ENCODE measurements around the gene ADGRF5. TPM values are rescaled to one million over a fixed set of nuclear protein-coding genes. Genes with fewer than 3 reads are reported as not detected.
"Not testable (repeated sequence)": the region's sequence is repeated elsewhere in the genome, so short reads cannot be mapped to it uniquely, and the experiment has no call there.

The ADGRF5 gene
- total and polyA plus RNA-seq, 10 of the 15 experiments (the other 5 are each of a cell fraction or from before 2014, with no cell fraction given), result 0.01 to 0.13 TPM; not detected in 8

DNA sequence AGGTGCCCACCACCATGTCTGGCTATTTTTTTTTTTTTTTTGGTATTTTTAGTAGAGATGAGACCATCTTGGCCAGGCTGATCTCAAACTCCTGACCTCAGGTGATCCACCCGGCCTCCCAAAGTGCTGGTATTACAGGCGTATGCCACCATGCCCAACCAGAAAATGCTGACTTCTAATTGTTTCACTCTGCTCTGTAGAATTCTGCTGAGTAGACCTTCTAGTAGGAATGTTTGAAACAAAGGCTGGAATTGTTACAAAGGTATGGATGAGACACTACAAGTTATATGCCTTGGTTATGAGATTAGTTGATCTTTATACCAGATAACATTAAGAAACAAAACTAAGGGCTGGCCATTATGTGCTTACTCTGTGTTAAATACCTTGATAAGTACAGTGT, 83.7 kb downstream of the ADGRF5 start:
- ChIA-PET CTCF (no interaction called here), SMC1A (ENCODE audit: uncharacterized antibody, unreplicated experiment) (interaction anchor here (0.6 kb wide), 1 partner anchor 9 kb away, joined by 3 read pairs; no protein-coding TSS in a partner anchor)
- no peak for ATAC-seq

DNA sequence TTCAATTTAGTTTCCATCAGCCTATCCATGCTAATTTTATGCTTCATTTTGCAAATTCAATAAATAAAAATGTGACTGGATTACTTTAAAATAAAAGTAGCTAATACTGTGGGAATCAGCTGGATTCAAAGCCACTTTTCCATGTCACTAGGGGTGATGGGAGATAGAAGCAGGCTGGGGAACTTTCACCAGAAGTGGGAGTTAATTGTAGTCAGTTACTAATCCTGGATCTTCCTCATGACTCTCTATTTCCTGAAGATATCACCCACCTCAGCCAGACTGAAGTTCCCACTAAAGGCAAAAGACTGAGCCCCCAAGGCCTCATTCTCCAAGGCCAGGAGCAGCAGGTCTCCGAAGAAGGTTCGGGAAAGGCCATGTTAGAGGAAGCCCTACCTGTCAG, 86.7 kb downstream of the ADGRF5 start:
- WGBS (ENCODE audit: insufficient coverage, insufficient replicate concordance, low lambda C conversion rate, missing lambda C conversion rate), result 23% methylated on average over 2 of the region's 2 CpGs
- H3K4me3 ChIP-seq; SMC1A ChIA-PET (ENCODE audit: uncharacterized antibody, unreplicated experiment); H3K4me1 ChIP-seq (ENCODE audit: control insufficient read depth, insufficient read depth, low read length); CTCF ChIA-PET; H4K20me1 ChIP-seq (ENCODE audit: control insufficient read depth, insufficient read depth); H3K27ac ChIP-seq (ENCODE audit: control insufficient read depth, insufficient read depth); H3K9me3 ChIP-seq (replicated peaks; ENCODE audit: control insufficient read depth, insufficient read depth, low read length); H2AFZ ChIP-seq (ENCODE audit: control insufficient read depth, low read depth, low read length); ATAC-seq; RAD21 ChIA-PET (ENCODE audit: unreplicated experiment); H3K79me2 ChIP-seq (ENCODE audit: control insufficient read depth, insufficient read depth, low read length); POLR2A ChIA-PET; intact Hi-C loops (cut with micrococcal nuclease; ENCODE audit: unreplicated experiment); H3K4me2 ChIP-seq (ENCODE audit: control insufficient read depth, insufficient read depth); BruUV-seq (replicated peaks); FAIRE-seq; DNase-seq (ENCODE audit: low read depth, low spot score); H3K36me3 ChIP-seq (ENCODE audit: control insufficient read depth in 2 of 2, insufficient read depth in 2 of 2, low read length in 1 of 2); H3K9ac ChIP-seq (ENCODE audit: control insufficient read depth, insufficient read depth, low read length); H3K27me3 ChIP-seq (replicated peaks in 1 of 2; ENCODE audit: control insufficient read depth in 2 of 2, insufficient read depth in 2 of 2, low read length in 1 of 2); in situ Hi-C loops (cut with MboI): not testable (repeated sequence)

More for the DNA sequence above, 83.7 kb downstream of the ADGRF5 start:
- intact Hi-C loops (cut with micrococcal nuclease; ENCODE audit: unreplicated experiment) (no loop called here), in situ Hi-C loops (cut with MboI) (no loop called here)
- Histone ChIP-seq H2AFZ (ENCODE audit: control insufficient read depth, low read depth, low read length) (no peak overlapping the region), H3K9ac (ENCODE audit: control insufficient read depth, insufficient read depth, low read length) (no peak overlapping the region), H4K20me1 (ENCODE audit: control insufficient read depth, insufficient read depth) (no peaks in the 10 kb centered on the region), H3K9me3 (replicated peaks; ENCODE audit: control insufficient read depth, insufficient read depth, low read length) (no peaks in the 10 kb centered on the region), H3K4me3 (no peak overlapping the region), H3K4me2 (ENCODE audit: control insufficient read depth, insufficient read depth) (no peak overlapping the region), H3K27me3 (replicated peaks in 1 of 2; ENCODE audit: control insufficient read depth in 2 of 2, insufficient read depth in 2 of 2, low read length in 1 of 2) (no peaks in the 10 kb centered on the region), H3K79me2 (ENCODE audit: control insufficient read depth, insufficient read depth, low read length) (no peaks in the 10 kb centered on the region), H3K27ac (ENCODE audit: control insufficient read depth, insufficient read depth) (no peak overlapping the region), H3K36me3 (ENCODE audit: control insufficient read depth in 2 of 2, insufficient read depth in 2 of 2, low read length in 1 of 2) (no peaks in the 10 kb centered on the region), H3K4me1 (ENCODE audit: control insufficient read depth, insufficient read depth, low read length) (no peaks in the 10 kb centered on the region)
- FAIRE-seq, result no peak
- DNase-seq (ENCODE audit: low read depth, low spot score), result no peak
- ChIA-PET RAD21 (ENCODE audit: unreplicated experiment) (no interaction called here), POLR2A (no interaction called here)
- BruUV-seq (replicated peaks), result no TSS peak
- WGBS (ENCODE audit: insufficient coverage, insufficient replicate concordance, low lambda C conversion rate, missing lambda C conversion rate), result 68% methylated on average over 2 of the region's 2 CpGs
- TF ChIP-seq ATF7 (IDR thresholded peaks at IDR 0.05; ENCODE audit: low read depth), result no peak
- TF ChIP-seq ZNF384 (IDR thresholded peaks at IDR 0.05; ENCODE audit: borderline replicate concordance, low read depth, low read length), result no peak
- TF ChIP-seq, protein P1, sequence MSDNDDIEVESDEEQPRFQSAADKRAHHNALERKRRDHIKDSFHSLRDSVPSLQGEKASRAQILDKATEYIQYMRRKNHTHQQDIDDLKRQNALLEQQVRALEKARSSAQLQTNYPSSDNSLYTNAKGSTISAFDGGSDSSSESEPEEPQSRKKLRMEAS (IDR thresholded peaks at IDR 0.05; ENCODE audit: low read depth, low read length), result no peak
- no peak for TF ChIP-seq LARP7 (IDR thresholded peaks at IDR 0.05)
- TF ChIP-seq CHD4 (IDR thresholded peaks at IDR 0.05), result no peak
- no peak for TF ChIP-seq EED (IDR thresholded peaks at IDR 0.05; ENCODE audit: low read depth)
- no peak for TF ChIP-seq BMI1 (IDR thresholded peaks at IDR 0.05; ENCODE audit: borderline replicate concordance)
- TF ChIP-seq BRCA1 (IDR thresholded peaks at IDR 0.05; ENCODE audit: low read depth, low read length), result no peak
- TF ChIP-seq, protein P2, sequence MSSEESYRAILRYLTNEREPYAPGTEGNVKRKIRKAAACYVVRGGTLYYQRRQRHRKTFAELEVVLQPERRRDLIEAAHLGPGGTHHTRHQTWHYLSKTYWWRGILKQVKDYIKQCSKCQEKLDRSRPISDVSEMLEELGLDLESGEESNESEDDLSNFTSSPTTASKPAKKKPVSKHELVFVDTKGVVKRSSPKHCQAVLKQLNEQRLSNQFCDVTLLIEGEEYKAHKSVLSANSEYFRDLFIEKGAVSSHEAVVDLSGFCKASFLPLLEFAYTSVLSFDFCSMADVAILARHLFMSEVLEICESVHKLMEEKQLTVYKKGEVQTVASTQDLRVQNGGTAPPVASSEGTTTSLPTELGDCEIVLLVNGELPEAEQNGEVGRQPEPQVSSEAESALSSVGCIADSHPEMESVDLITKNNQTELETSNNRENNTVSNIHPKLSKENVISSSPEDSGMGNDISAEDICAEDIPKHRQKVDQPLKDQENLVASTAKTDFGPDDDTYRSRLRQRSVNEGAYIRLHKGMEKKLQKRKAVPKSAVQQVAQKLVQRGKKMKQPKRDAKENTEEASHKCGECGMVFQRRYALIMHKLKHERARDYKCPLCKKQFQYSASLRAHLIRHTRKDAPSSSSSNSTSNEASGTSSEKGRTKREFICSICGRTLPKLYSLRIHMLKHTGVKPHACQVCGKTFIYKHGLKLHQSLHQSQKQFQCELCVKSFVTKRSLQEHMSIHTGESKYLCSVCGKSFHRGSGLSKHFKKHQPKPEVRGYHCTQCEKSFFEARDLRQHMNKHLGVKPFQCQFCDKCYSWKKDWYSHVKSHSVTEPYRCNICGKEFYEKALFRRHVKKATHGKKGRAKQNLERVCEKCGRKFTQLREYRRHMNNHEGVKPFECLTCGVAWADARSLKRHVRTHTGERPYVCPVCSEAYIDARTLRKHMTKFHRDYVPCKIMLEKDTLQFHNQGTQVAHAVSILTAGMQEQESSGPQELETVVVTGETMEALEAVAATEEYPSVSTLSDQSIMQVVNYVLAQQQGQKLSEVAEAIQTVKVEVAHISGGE (CRISPR knock-in tag; IDR thresholded peaks at IDR 0.05), result no peak

Data from GM12878 (cell line).